SU-DHL-6 (cell line): Measurements from ENCODE around the gene PCED1A.
"Not testable (repeated sequence)": the region's sequence is repeated elsewhere in the genome, so short reads cannot be mapped to it uniquely, and the experiment has no call there.

Source experiments
- H2AFZ ChIP-seq: fragments of 200-600 bp; sonication (generic); 2 replicates; pipeline ENCODE4 v1.6.1; 2014; ENCODE audit warnings: low read depth, mild to moderate bottlenecking, moderate library complexity, mixed read lengths, antibody characterized with exemption, low read length; ENCODE audit not compliant: severe bottlenecking
- H3F3A ChIP-seq: fragments of 200-600 bp; shearing (Covaris generic); 2 replicates; pipeline ENCODE4 v1.6.0; 2016; ENCODE audit warnings: antibody characterized with exemption, mild to moderate bottlenecking; ENCODE audit not compliant: insufficient read depth
- H3K27ac ChIP-seq: fragments of 200-600 bp; sonication (generic); 2 replicates; pipeline ENCODE4 v1.5.1; 2016; ENCODE audit warnings: low read depth, mild to moderate bottlenecking, low read length, moderate library complexity, mixed read lengths
- H3K27me3 ChIP-seq: fragments of 200-600 bp; sonication (generic), shearing (Covaris generic); 2 replicates; pipeline ENCODE4 v1.6.0; 2014; ENCODE audit warnings: mild to moderate bottlenecking, low read length
- H3K36me3 ChIP-seq: fragments of 200-600 bp; sonication (generic); 2 replicates; pipeline ENCODE4 v1.6.1; 2014; ENCODE audit warnings: mild to moderate bottlenecking, low read length, mixed read lengths
- H3K4me2 ChIP-seq: fragments of 300-600, 200-600 bp; shearing (Covaris generic), sonication (generic); 2 replicates; pipeline ENCODE4 v1.6.0; 2014; ENCODE audit warnings: low read length, low read depth, mild to moderate bottlenecking; ENCODE audit not compliant: poor library complexity, severe bottlenecking
- H3K4me3 ChIP-seq: fragments of 200-600 bp; sonication (generic); 2 replicates; pipeline ENCODE4 v1.5.1; 2014; ENCODE audit warnings: antibody characterized with exemption, low read length, mild to moderate bottlenecking, mixed read lengths; ENCODE audit not compliant: insufficient read depth, poor library complexity, severe bottlenecking
- H3K79me2 ChIP-seq: fragments of 200-600 bp; sonication (generic); 2 replicates; pipeline ENCODE4 v1.6.1; 2014; ENCODE audit warnings: mild to moderate bottlenecking, low read length, moderate library complexity; ENCODE audit not compliant: insufficient read depth
- H3K9ac ChIP-seq: fragments of 200-600 bp; sonication (generic); 2 replicates; pipeline ENCODE4 v1.7.0; 2014; ENCODE audit warnings: mild to moderate bottlenecking, low read length
- H3K9me2 ChIP-seq: fragments of 200-600 bp; sonication (generic); replicated peaks from 2 replicates; pipeline ENCODE4 v1.6.1; 2014; ENCODE audit warnings: low read length; ENCODE audit not compliant: insufficient read depth
- H3K9me3 ChIP-seq: fragments of 200-600 bp; sonication (generic); 2 replicates; pipeline ENCODE4 v1.6.1; 2014; ENCODE audit warnings: low read length, mixed read lengths; ENCODE audit not compliant: insufficient read depth
- H4K20me1 ChIP-seq: fragments of 200-600 bp; sonication (generic); 2 replicates; pipeline ENCODE4 v1.6.1; 2014; ENCODE audit warnings: low read depth, mild to moderate bottlenecking, antibody characterized with exemption, low read length, moderate library complexity, mixed read lengths
- EZH2phosphoT487 ChIP-seq: fragments of 200-600 bp; sonication (generic), shearing (Covaris generic); conservative IDR thresholded peaks from 2 replicates; pipeline ENCODE4 v1.6.1; 2018; ENCODE audit warnings: mild to moderate bottlenecking, antibody characterized with exemption, low read length, moderate library complexity, mixed read lengths
- TF ChIP-seq, protein P1 (sequence below): fragments of 200-600 bp; sonication (generic); IDR thresholded peaks from one replicate; pipeline ENCODE4 v1.5.1; 2017; ENCODE audit warnings: antibody characterized with exemption, mild to moderate bottlenecking, low read length, moderate library complexity; ENCODE audit not compliant: insufficient read depth, poor library complexity, severe bottlenecking

Gene PCED1A

DNA sequence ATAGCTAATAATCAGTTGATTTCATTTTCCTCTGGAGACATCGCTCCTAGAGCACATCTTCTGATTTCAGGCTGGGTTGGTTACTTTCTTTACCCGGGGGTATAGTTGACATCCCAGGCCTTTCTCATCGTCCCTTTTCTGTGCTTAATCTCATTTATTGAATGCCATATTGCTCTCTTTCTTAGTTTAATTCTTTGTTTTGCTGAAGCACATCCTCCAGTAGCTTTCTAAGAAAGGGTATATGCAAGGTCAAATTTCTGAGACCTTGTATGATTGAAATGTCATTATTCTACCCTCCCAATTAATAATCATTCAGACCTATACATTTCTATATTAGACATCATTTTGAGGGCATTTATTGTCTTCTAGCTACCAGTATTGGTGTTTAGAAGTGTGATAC lies 28.3 kb downstream of the PCED1A start:
- Histone ChIP-seq H3K9me2 (no peaks in the 10 kb centered on the region), H3K27ac (no peak overlapping the region), H3K4me2 (no peak overlapping the region), H4K20me1 (no peaks in the 10 kb centered on the region), H2AFZ (no peak overlapping the region), H3K36me3 (no peaks in the 10 kb centered on the region), H3F3A (no peaks in the 10 kb centered on the region), H3K4me3 (no peak overlapping the region), H3K79me2 (no peaks in the 10 kb centered on the region), H3K9me3 (no peaks in the 10 kb centered on the region), H3K27me3 (no peaks in the 10 kb centered on the region), H3K9ac (no peak overlapping the region)
- TF ChIP-seq, protein P1, sequence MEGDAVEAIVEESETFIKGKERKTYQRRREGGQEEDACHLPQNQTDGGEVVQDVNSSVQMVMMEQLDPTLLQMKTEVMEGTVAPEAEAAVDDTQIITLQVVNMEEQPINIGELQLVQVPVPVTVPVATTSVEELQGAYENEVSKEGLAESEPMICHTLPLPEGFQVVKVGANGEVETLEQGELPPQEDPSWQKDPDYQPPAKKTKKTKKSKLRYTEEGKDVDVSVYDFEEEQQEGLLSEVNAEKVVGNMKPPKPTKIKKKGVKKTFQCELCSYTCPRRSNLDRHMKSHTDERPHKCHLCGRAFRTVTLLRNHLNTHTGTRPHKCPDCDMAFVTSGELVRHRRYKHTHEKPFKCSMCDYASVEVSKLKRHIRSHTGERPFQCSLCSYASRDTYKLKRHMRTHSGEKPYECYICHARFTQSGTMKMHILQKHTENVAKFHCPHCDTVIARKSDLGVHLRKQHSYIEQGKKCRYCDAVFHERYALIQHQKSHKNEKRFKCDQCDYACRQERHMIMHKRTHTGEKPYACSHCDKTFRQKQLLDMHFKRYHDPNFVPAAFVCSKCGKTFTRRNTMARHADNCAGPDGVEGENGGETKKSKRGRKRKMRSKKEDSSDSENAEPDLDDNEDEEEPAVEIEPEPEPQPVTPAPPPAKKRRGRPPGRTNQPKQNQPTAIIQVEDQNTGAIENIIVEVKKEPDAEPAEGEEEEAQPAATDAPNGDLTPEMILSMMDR, result no peak
- TF ChIP-seq EZH2phosphoT487, result no peak

DNA sequence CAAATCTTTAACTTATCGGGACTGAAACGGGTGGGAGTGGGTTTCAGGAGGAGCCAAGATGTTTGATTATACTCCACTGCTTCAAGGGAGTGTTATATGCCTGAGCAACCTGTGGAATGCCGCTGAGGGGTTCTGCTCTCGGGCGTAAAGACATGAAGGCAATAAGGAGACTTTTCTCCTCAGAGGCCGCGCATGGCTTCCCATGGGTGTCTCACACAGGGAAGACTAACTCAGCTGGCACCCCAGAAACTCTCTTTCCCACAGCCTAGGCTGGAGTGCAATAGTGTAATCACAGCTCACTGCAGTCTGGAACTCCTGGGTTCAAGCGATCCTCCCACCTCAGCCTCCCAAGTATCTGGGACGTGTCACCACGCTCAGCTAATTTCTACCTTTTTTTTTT lies 30.8 kb downstream of the PCED1A start:
- no peaks in the 10 kb centered on the region for H3K9me3 ChIP-seq
- H3K27ac ChIP-seq, result no peak overlapping the region
- H3K9me2 ChIP-seq, result no peaks in the 10 kb centered on the region
- H3F3A ChIP-seq, result no peaks in the 10 kb centered on the region
- H2AFZ ChIP-seq, result no peak overlapping the region
- H3K4me3 ChIP-seq, result no peak overlapping the region
- no peaks in the 10 kb centered on the region for H3K27me3 ChIP-seq
- no peak overlapping the region for H3K4me2 ChIP-seq
- H4K20me1 ChIP-seq, result no peaks in the 10 kb centered on the region
- H3K36me3 ChIP-seq, result no peaks in the 10 kb centered on the region
- H3K79me2 ChIP-seq, result no peaks in the 10 kb centered on the region
- TF ChIP-seq, protein P1, result no peak
- no peak for TF ChIP-seq EZH2phosphoT487
- no peak overlapping the region for H3K9ac ChIP-seq

DNA sequence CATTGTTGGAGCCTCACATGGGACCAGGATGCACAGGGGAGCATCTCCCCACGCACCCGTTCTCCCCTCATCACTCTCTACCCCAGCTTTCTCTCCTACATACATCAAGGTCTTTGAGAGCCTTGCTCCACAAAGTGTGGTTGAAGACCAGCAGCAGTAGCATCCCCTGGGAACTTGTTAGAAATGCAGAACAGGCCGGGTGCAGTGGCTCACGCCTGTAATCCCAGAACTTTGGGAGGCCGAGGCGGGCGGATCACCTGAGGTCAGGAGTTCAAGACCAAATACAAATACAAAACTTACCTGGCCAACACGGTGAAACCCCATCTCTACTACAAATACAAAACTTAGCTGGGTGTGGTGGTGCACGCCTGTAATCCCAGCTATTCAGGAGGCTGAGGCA lies 32.5 kb downstream of the PCED1A start:
- not testable (repeated sequence) for H3K9me2 ChIP-seq, H2AFZ ChIP-seq, H4K20me1 ChIP-seq, H3K27ac ChIP-seq, H3K79me2 ChIP-seq, H3K4me3 ChIP-seq, H3K27me3 ChIP-seq, H3K9me3 ChIP-seq, H3K36me3 ChIP-seq, H3K9ac ChIP-seq, H3F3A ChIP-seq, H3K4me2 ChIP-seq

DNA sequence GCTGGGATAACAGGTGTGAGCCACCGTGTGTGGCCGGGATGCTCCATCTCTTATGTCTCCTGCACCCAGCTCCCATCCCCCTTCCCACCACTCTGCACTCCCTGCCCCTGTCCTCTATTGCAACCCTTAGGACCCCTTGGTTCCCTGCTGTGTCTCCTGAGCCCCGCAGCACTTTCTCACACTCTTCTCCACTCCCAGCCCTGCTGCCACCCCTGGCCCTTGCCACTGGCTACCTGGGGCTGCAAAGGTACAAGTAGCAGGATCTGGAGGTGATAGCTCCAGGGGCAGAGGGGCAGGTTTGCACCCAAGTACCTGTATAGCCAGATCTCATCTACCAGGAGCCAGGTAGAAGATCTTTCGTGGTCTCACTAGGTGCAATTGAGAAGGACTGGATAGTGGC lies 33.4 kb downstream of the PCED1A start:
- H3K9me3 ChIP-seq, result no peaks in the 10 kb centered on the region

More for the DNA sequence above, 33.4 kb downstream of the PCED1A start:
- TF ChIP-seq, protein P1, result no peak
- TF ChIP-seq EZH2phosphoT487, result no peak
- H3K79me2 ChIP-seq, result no peaks in the 10 kb centered on the region
- no peak overlapping the region for H3K9ac ChIP-seq
- no peaks in the 10 kb centered on the region for H3F3A ChIP-seq
- H3K4me2 ChIP-seq, result no peak overlapping the region
- H3K4me3 ChIP-seq, result no peak overlapping the region
- H3K9me2 ChIP-seq, result no peaks in the 10 kb centered on the region
- no peaks in the 10 kb centered on the region for H3K36me3 ChIP-seq
- no peaks in the 10 kb centered on the region for H4K20me1 ChIP-seq
- no peak overlapping the region for H3K27ac ChIP-seq
- H3K27me3 ChIP-seq, result no peaks in the 10 kb centered on the region
- no peak overlapping the region for H2AFZ ChIP-seq
